ENCODE data around the gene APOA1. TPM values are rescaled to one million over a fixed set of nuclear protein-coding genes. Genes with fewer than 3 reads are reported as not detected.

The APOA1 gene
- polyA plus RNA-seq, 4 donors: 62.3 to 22,236 (median 8,002) TPM

DNA sequence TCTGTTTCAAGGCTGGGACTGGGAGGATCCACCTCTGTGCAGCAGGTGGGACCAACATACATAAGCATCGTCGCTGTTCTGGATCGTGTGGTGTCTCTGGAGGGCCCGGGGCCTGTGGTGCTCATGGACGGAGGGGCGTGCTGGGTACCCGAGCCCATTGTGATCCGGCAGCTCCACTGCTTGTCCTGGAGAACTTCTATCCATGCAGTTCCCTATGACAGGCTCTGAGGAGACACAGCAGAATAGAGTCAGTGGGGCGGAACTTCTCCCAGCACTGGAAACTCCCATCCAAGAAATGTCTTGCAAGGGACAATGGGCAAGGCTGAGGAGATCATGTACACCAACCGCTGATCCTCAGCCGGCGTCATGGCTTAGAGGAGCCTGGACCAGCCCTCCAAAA lies 11.6 kb upstream of the APOA1 start:
- Histone ChIP-seq H3K9me3 (ENCODE audit: control insufficient read depth in 2 of 2, insufficient read depth in 1 of 2, low read depth in 1 of 2, low read length in 1 of 2) (no peaks in the 10 kb centered on the region), H3K4me3 (ENCODE audit: low read depth in 1 of 3, low read length in 3 of 3) (no peak overlapping the region), H3K36me3 (ENCODE audit: control insufficient read depth in 3 of 3, insufficient read depth in 2 of 3, low read depth in 1 of 3, low read length in 3 of 3) (peaks cover 5 to 51% (median 15%) of the 10 kb centered on the region in 3 donors), H3K27me3 (ENCODE audit: control insufficient read depth in 3 of 3, insufficient read depth in 3 of 3, low read length in 3 of 3) (no peaks in the 10 kb centered on the region), H3K27ac (ENCODE audit: low read depth in 1 of 3, low read length in 2 of 3) (no peak overlapping the region), H3K4me1 (ENCODE audit: control insufficient read depth in 3 of 3, insufficient read depth in 2 of 3, low read depth in 1 of 3, low read length in 2 of 3) (peaks cover 15 to 27% (median 21%) of the 10 kb centered on the region in 3 donors)
- no peak for FAIRE-seq
- no peak for DNase-seq
- WGBS, 3 donors: 96 to 100% (median 99%) methylated on average over 12 of the region's 12 CpGs

DNA sequence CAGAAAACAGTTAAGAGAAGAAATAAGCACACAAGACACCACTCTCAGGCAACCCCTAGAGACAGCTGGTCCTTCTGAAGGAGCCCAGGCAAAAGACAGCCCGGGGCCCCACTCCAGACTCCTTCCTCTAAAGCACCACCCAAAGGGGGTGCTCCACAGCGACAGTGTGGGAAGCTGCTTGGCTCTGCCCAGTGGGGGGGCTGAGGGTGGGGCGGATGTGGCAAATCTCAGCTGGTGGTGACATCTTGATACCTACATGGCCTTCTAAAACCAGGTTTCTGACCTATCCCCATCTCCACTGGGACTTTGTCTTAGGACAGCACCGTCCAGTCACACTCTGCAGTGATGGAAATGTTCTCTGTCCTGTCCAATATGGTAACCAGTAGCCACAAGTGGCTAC lies 10.2 kb upstream of the APOA1 start:
- DNase-seq (no peak), FAIRE-seq (no peak)
- H3K4me1 ChIP-seq (ENCODE audit: control insufficient read depth in 3 of 3, insufficient read depth in 2 of 3, low read depth in 1 of 3, low read length in 2 of 3): peaks cover 10 to 27% (median 11%) of the 10 kb centered on the region in 3 donors
- H3K27ac ChIP-seq (ENCODE audit: low read depth in 1 of 3, low read length in 2 of 3): no peak overlapping the region
- H3K4me3 ChIP-seq (ENCODE audit: low read depth in 1 of 3, low read length in 3 of 3): no peak overlapping the region
- peaks cover 7 to 53% (median 18%) of the 10 kb centered on the region in 3 donors for H3K36me3 ChIP-seq (ENCODE audit: control insufficient read depth in 3 of 3, insufficient read depth in 2 of 3, low read depth in 1 of 3, low read length in 3 of 3)
- 97 to 100% (median 98%) methylated on average over 4 of the region's 4 CpGs for WGBS, 3 donors
- H3K9me3 ChIP-seq (ENCODE audit: control insufficient read depth in 2 of 2, insufficient read depth in 1 of 2, low read depth in 1 of 2, low read length in 1 of 2): no peaks in the 10 kb centered on the region
- no peaks in the 10 kb centered on the region for H3K27me3 ChIP-seq (ENCODE audit: control insufficient read depth in 3 of 3, insufficient read depth in 3 of 3, low read length in 3 of 3)

GRCh38 chr11:116844722-116845121 lies 7.3 kb upstream of the APOA1 start:
- no peaks in the 10 kb centered on the region for H3K27me3 ChIP-seq (ENCODE audit: control insufficient read depth in 3 of 3, insufficient read depth in 3 of 3, low read length in 3 of 3)
- no peak overlapping the region for H3K27ac ChIP-seq (ENCODE audit: low read depth in 1 of 3, low read length in 2 of 3)
- WGBS, 3 donors: 91 to 100% (median 94%) methylated on average over 4 of the region's 4 CpGs
- no peak for FAIRE-seq
- peaks cover 0 to 37% (median 2%) of the 10 kb centered on the region in 3 donors for H3K4me1 ChIP-seq (ENCODE audit: control insufficient read depth in 3 of 3, insufficient read depth in 2 of 3, low read depth in 1 of 3, low read length in 2 of 3)
- no peak for DNase-seq
- H3K9me3 ChIP-seq (ENCODE audit: control insufficient read depth in 2 of 2, insufficient read depth in 1 of 2, low read depth in 1 of 2, low read length in 1 of 2): no peaks in the 10 kb centered on the region
- no peak overlapping the region for H3K4me3 ChIP-seq (ENCODE audit: low read depth in 1 of 3, low read length in 3 of 3)
- H3K36me3 ChIP-seq (ENCODE audit: control insufficient read depth in 3 of 3, insufficient read depth in 2 of 3, low read depth in 1 of 3, low read length in 3 of 3): peaks cover 7 to 48% (median 18%) of the 10 kb centered on the region in 3 donors

DNA sequence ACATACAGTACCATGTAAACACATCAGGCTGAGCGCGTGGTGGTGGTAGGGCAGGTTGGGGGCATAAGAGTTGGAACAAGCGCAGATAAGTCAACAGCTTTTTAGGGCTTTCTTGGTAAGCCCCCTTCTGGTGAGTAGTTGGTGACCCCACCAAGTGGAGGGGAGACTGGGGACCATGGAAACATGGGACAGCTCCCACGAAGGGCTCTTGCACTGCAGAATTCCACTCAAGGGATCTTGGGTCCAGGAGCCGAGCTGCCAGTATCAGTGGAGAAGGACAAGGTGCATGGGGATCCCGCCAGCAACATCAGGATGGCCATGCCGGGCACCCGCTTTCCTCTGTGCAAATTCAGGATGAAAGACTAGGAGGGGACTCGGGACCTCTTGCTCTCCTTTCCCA lies 6.2 kb upstream of the APOA1 start:
- DNase-seq (peak in 1 of 2 donors; percentile 7), FAIRE-seq (no peak)
- 94 to 96% (median 95%) methylated on average over 9 of the region's 9 CpGs for WGBS, 3 donors
- Histone ChIP-seq H3K4me1 (ENCODE audit: control insufficient read depth in 3 of 3, insufficient read depth in 2 of 3, low read depth in 1 of 3, low read length in 2 of 3) (peaks cover 0 to 48% (median 2%) of the 10 kb centered on the region in 3 donors), H3K9me3 (ENCODE audit: control insufficient read depth in 2 of 2, insufficient read depth in 1 of 2, low read depth in 1 of 2, low read length in 1 of 2) (no peaks in the 10 kb centered on the region), H3K27me3 (ENCODE audit: control insufficient read depth in 3 of 3, insufficient read depth in 3 of 3, low read length in 3 of 3) (no peaks in the 10 kb centered on the region), H3K36me3 (ENCODE audit: control insufficient read depth in 3 of 3, insufficient read depth in 2 of 3, low read depth in 1 of 3, low read length in 3 of 3) (peaks cover 5 to 38% (median 16%) of the 10 kb centered on the region in 3 donors), H3K27ac (ENCODE audit: low read depth in 1 of 3, low read length in 2 of 3) (peak overlapping the region in 2 of 3 donors; percentile 61 to 81), H3K4me3 (ENCODE audit: low read depth in 1 of 3, low read length in 3 of 3) (no peak overlapping the region)

GRCh38 chr11:116842909-116843308 lies 5.5 kb upstream of the APOA1 start:
- peaks cover 5 to 32% (median 16%) of the 10 kb centered on the region in 3 donors for H3K36me3 ChIP-seq (ENCODE audit: control insufficient read depth in 3 of 3, insufficient read depth in 2 of 3, low read depth in 1 of 3, low read length in 3 of 3)
- FAIRE-seq (no peak), DNase-seq (peak; percentile 86 to 93)
- H3K27me3 ChIP-seq (ENCODE audit: control insufficient read depth in 3 of 3, insufficient read depth in 3 of 3, low read length in 3 of 3): no peaks in the 10 kb centered on the region
- peak overlapping the region; percentile 66 to 81 (median 76) for H3K27ac ChIP-seq (ENCODE audit: low read depth in 1 of 3, low read length in 2 of 3)
- no peaks in the 10 kb centered on the region for H3K9me3 ChIP-seq (ENCODE audit: control insufficient read depth in 2 of 2, insufficient read depth in 1 of 2, low read depth in 1 of 2, low read length in 1 of 2)
- H3K4me3 ChIP-seq (ENCODE audit: low read depth in 1 of 3, low read length in 3 of 3): no peak overlapping the region
- 18 to 68% (median 57%) methylated on average over 4 of the region's 4 CpGs for WGBS, 3 donors
- peaks cover 0 to 55% (median 4%) of the 10 kb centered on the region in 3 donors for H3K4me1 ChIP-seq (ENCODE audit: control insufficient read depth in 3 of 3, insufficient read depth in 2 of 3, low read depth in 1 of 3, low read length in 2 of 3)

DNA sequence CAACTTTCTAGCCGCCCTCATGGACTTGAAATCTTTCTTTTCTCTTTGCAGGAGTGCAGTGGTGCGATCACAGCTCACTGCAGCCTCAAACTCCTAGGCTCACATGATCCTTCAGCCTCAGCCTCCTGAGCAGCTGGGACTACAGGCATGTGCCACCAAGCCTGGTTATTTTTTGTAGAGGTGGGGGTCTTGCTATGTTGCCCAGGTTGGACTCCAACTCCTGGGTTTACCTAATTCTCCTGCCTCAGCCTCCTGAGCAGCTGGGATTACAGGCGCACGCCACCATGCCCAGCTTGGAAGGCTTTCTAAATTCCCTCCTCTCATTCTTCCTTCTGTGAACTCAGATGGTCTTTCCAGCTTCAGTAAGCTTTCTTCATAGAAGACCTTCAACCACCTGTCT lies 4.7 kb upstream of the APOA1 start:
- H3K27me3 ChIP-seq (ENCODE audit: control insufficient read depth in 3 of 3, insufficient read depth in 3 of 3, low read length in 3 of 3): no peaks in the 10 kb centered on the region
- H3K4me3 ChIP-seq (ENCODE audit: low read depth in 1 of 3, low read length in 3 of 3): no peak overlapping the region
- DNase-seq: no peak
- H3K27ac ChIP-seq (ENCODE audit: low read depth in 1 of 3, low read length in 2 of 3): peak overlapping the region in 1 of 3 donors; percentile 81
- peaks cover 5 to 26% (median 16%) of the 10 kb centered on the region in 3 donors for H3K36me3 ChIP-seq (ENCODE audit: control insufficient read depth in 3 of 3, insufficient read depth in 2 of 3, low read depth in 1 of 3, low read length in 3 of 3)
- 87 to 99% (median 88%) methylated on average over 4 of the region's 4 CpGs for WGBS, 3 donors
- FAIRE-seq: no peak
- no peaks in the 10 kb centered on the region for H3K9me3 ChIP-seq (ENCODE audit: control insufficient read depth in 2 of 2, insufficient read depth in 1 of 2, low read depth in 1 of 2, low read length in 1 of 2)
- peaks cover 0 to 62% (median 4%) of the 10 kb centered on the region in 3 donors for H3K4me1 ChIP-seq (ENCODE audit: control insufficient read depth in 3 of 3, insufficient read depth in 2 of 3, low read depth in 1 of 3, low read length in 2 of 3)

GRCh38 chr11:116840746-116841296 lies 3.4 kb upstream of the APOA1 start:
- Histone ChIP-seq H3K27ac (ENCODE audit: low read depth in 1 of 3, low read length in 2 of 3) (peak overlapping the region in 1 of 3 donors; percentile 49), H3K9me3 (ENCODE audit: control insufficient read depth in 2 of 2, insufficient read depth in 1 of 2, low read depth in 1 of 2, low read length in 1 of 2) (no peaks in the 10 kb centered on the region), H3K36me3 (ENCODE audit: control insufficient read depth in 3 of 3, insufficient read depth in 2 of 3, low read depth in 1 of 3, low read length in 3 of 3) (peaks cover 2 to 26% (median 10%) of the 10 kb centered on the region in 3 donors), H3K4me1 (ENCODE audit: control insufficient read depth in 3 of 3, insufficient read depth in 2 of 3, low read depth in 1 of 3, low read length in 2 of 3) (peaks cover 0 to 73% (median 4%) of the 10 kb centered on the region in 3 donors), H3K27me3 (ENCODE audit: control insufficient read depth in 3 of 3, insufficient read depth in 3 of 3, low read length in 3 of 3) (no peaks in the 10 kb centered on the region), H3K4me3 (ENCODE audit: low read depth in 1 of 3, low read length in 3 of 3) (no peak overlapping the region)
- DNase-seq (peak in 1 of 2 donors; percentile 12), FAIRE-seq (no peak)
- 38 to 74% (median 51%) methylated on average over 9 of the region's 9 CpGs for WGBS, 3 donors

DNA sequence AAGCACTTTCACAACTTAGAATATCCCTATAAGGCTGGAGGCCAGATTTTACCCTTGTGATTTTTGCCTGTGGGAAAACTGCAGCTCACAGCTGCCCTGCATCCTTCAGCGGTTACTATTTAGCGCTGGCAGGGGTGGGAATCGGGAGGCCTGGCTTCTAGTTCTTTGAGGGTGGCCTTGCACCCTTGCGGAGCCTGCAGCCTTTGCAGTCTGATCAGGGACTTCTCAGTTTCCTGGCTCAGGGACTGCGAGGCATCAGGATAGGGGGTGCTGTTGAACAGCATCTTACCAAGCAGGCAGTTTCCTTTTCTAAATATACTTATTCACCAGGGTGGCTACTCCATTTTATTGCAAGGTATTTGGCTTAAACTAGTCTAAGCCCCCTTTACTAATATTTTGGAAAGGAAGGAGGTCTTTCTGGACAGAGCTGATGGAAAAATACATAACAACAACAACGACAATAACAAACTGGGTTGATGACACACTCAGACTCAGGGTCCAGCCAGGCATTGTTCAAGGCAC lies 2.9 kb upstream of the APOA1 start:
- Histone ChIP-seq H3K9me3 (ENCODE audit: control insufficient read depth in 2 of 2, insufficient read depth in 1 of 2, low read depth in 1 of 2, low read length in 1 of 2) (no peaks in the 10 kb centered on the region), H3K4me3 (ENCODE audit: low read depth in 1 of 3, low read length in 3 of 3) (no peak overlapping the region), H3K4me1 (ENCODE audit: control insufficient read depth in 3 of 3, insufficient read depth in 2 of 3, low read depth in 1 of 3, low read length in 2 of 3) (peaks cover 0 to 78% (median 4%) of the 10 kb centered on the region in 3 donors), H3K36me3 (ENCODE audit: control insufficient read depth in 3 of 3, insufficient read depth in 2 of 3, low read depth in 1 of 3, low read length in 3 of 3) (peaks cover 2 to 31% (median 7%) of the 10 kb centered on the region in 3 donors), H3K27ac (ENCODE audit: low read depth in 1 of 3, low read length in 2 of 3) (peak overlapping the region in 1 of 3 donors; percentile 49), H3K27me3 (ENCODE audit: control insufficient read depth in 3 of 3, insufficient read depth in 3 of 3, low read length in 3 of 3) (no peaks in the 10 kb centered on the region)
- DNase-seq: peak in 1 of 2 donors; percentile 15
- WGBS, 3 donors: 67 to 77% (median 77%) methylated on average over 6 of the region's 6 CpGs
- FAIRE-seq: no peak
